SJSA1 (cell line): ENCODE data around the gene CALY. TPM values are rescaled to one million over a fixed set of nuclear protein-coding genes. Genes with fewer than 3 reads are reported as not detected.
A peak's percentile ranks its signal among the peaks of the same experiment; 100 is the strongest.
"Not testable (repeated sequence)": the region's sequence is repeated elsewhere in the genome, so short reads cannot be mapped to it uniquely, and the experiment has no call there.

ENCODE experiments used
- DNase-seq, 2 experiments: peaks; one replicate each; pipeline ENCODE4 v3.0.0-alpha.2; 2015 to 2020; ENCODE audit warnings: low spot score in 2 of 2, low read depth in 1 of 2
- H3K27ac ChIP-seq: fragments of 250-450 bp; sonication (Bioruptor Pico); 2 replicates; pipeline ENCODE4 v1.5.1; 2020; ENCODE audit warnings: mild to moderate bottlenecking, moderate library complexity
- H3K27me3 ChIP-seq: fragments of 250-450 bp; sonication (Bioruptor Pico); replicated peaks from 2 replicates; pipeline ENCODE4 v1.5.1; 2020; ENCODE audit warnings: mild to moderate bottlenecking, moderate library complexity
- H3K36me3 ChIP-seq: fragments of 250-450 bp; sonication (Bioruptor Pico); 2 replicates; pipeline ENCODE4 v1.5.1; 2020; ENCODE audit warnings: mild to moderate bottlenecking
- H3K4me1 ChIP-seq: fragments of 250-450 bp; sonication (Bioruptor Pico); replicated peaks from 2 replicates; pipeline ENCODE4 v1.6.1; 2021; ENCODE audit warnings: mild to moderate bottlenecking
- H3K4me3 ChIP-seq: fragments of 250-450 bp; sonication (Bioruptor Pico); 2 replicates; pipeline ENCODE4 v1.5.1; 2020; ENCODE audit warnings: mild to moderate bottlenecking
- H3K9me3 ChIP-seq: fragments of 250-450 bp; sonication (Bioruptor Pico); replicated peaks from 2 replicates; pipeline ENCODE4 v1.5.1; 2020; ENCODE audit warnings: mild to moderate bottlenecking
- total RNA-seq: library from RNA; depleted of rRNA; stranded (reverse); fragments of >200 nt; shearing (Covaris generic); gene quantifications from 2 replicates; pipeline ENCODE4 v1.2.3, GENCODE V29; 2014; rRNA removed

Gene CALY
- not detected in 2 replicates for total RNA-seq

GRCh38 chr10:133336577-133337369 is at the start of gene CALY:
TSS of gene CALY (minus strand) at chr10:133336896. CDS start at chr10:133328989, 7,907 bp downstream.
- H3K4me1 ChIP-seq, result peaks cover 15% of the 10 kb centered on the region
- no peak within 1 kb of the TSS for H3K4me3 ChIP-seq
- no peak for DNase-seq

GRCh38 chr10:133385214-133385613 is 48.5 kb upstream of the CALY start:
- Histone ChIP-seq H3K36me3 (no peaks in the 10 kb centered on the region; the same call in 1 of the 2 replicates), H3K9me3 (no peaks in the 10 kb centered on the region), H3K27ac (no peak overlapping the region), H3K4me1 (peaks cover 9% of the 10 kb centered on the region), H3K27me3 (no peaks in the 10 kb centered on the region), H3K4me3 (no peak overlapping the region)
- no peak for DNase-seq

More at GRCh38 chr10:133336577-133337369, at the start of gene CALY:
- Histone ChIP-seq H3K27me3 (peaks cover 65% of the 10 kb centered on the region), H3K27ac (no peak within 1 kb of the TSS), H3K9me3 (peaks cover 6% of the 10 kb centered on the region; the same call in 1 of the 2 replicates), H3K36me3 (no peaks in the 10 kb centered on the region)

- no peaks in the 10 kb centered on the region for H3K9me3 ChIP-seq
- H3K27ac ChIP-seq, result no peak overlapping the region
- no peaks in the 10 kb centered on the region for H3K27me3 ChIP-seq
- H3K4me1 ChIP-seq, result peaks cover 16% of the 10 kb centered on the region
- H3K36me3 ChIP-seq, result no peaks in the 10 kb centered on the region; the same call in 1 of the 2 replicates
- DNase-seq, result no peak
- H3K4me3 ChIP-seq, result no peak overlapping the region
Measured at GRCh38 chr10:133384071-133384470, 47.4 kb upstream of the CALY start.

- Histone ChIP-seq H3K36me3 (peaks cover 2% of the 10 kb centered on the region), H3K9me3 (0 out of 2 replicates have a peak, but pooled peaks cover 2% of the 10 kb centered on the region), H3K27ac (no peak overlapping the region), H3K4me3 (no peak overlapping the region), H3K27me3 (no peaks in the 10 kb centered on the region), H3K4me1 (peaks cover 18% of the 10 kb centered on the region)
- DNase-seq, result no peak
Measured at GRCh38 chr10:133383551-133383950, 46.9 kb upstream of the CALY start.

GRCh38 chr10:133381036-133381435 is 44.3 kb upstream of the CALY start:
- H3K4me3 ChIP-seq, result no peak overlapping the region
- H3K4me1 ChIP-seq, result peaks cover 25% of the 10 kb centered on the region
- no peak for DNase-seq
- H3K27me3 ChIP-seq, result no peaks in the 10 kb centered on the region
- 0 out of 2 replicates have a peak, but pooled peaks cover 5% of the 10 kb centered on the region for H3K9me3 ChIP-seq
- peaks cover 5% of the 10 kb centered on the region for H3K36me3 ChIP-seq
- no peak overlapping the region for H3K27ac ChIP-seq

GRCh38 chr10:133379801-133380666 is 43.3 kb upstream of the CALY start:
- Histone ChIP-seq H3K27ac (no peak overlapping the region), H3K36me3 (peaks cover 5% of the 10 kb centered on the region; the same call in 1 of the 2 replicates), H3K4me3 (peak overlapping the region; percentile 69), H3K4me1 (peaks cover 18% of the 10 kb centered on the region), H3K9me3 (0 out of 2 replicates have a peak, but pooled peaks cover 5% of the 10 kb centered on the region), H3K27me3 (no peaks in the 10 kb centered on the region)
- DNase-seq, result no peak

- Histone ChIP-seq H3K27ac (no peak within 1 kb of the TSS), H3K4me1 (peaks cover 25% of the 10 kb centered on the region), H3K9me3 (0 out of 2 replicates have a peak, but pooled peaks cover 5% of the 10 kb centered on the region), H3K4me3 (peak within 1 kb of the TSS; percentile 69), H3K27me3 (no peaks in the 10 kb centered on the region), H3K36me3 (peaks cover 5% of the 10 kb centered on the region; the same call in 1 of the 2 replicates)
- peak; percentile 51 to 72 for DNase-seq
Measured at GRCh38 chr10:133379152-133379800, 42.6 kb upstream of the CALY start, which contains the start of gene PAOX. TSS of gene PAOX (plus strand) at chr10:133379262. CDS start at chr10:133379317, 55 bp downstream.

- H3K36me3 ChIP-seq, result peaks cover 5% of the 10 kb centered on the region; the same call in 1 of the 2 replicates
- peak; percentile 61 to 68 for DNase-seq
Measured at GRCh38 chr10:133378251-133379096, 41.8 kb upstream of the CALY start.

GRCh38 chr10:133377818-133378250 is 41.1 kb upstream of the CALY start:
- Histone ChIP-seq H3K27me3 (no peaks in the 10 kb centered on the region), H3K27ac (no peak overlapping the region), H3K4me1 (peaks cover 29% of the 10 kb centered on the region), H3K36me3 (peaks cover 9% of the 10 kb centered on the region; the same call in 1 of the 2 replicates), H3K9me3 (0 out of 2 replicates have a peak, but pooled peaks cover 5% of the 10 kb centered on the region), H3K4me3 (peak overlapping the region; percentile 69)
- DNase-seq, result no peak

More at GRCh38 chr10:133378251-133379096, 41.8 kb upstream of the CALY start:
- Histone ChIP-seq H3K9me3 (0 out of 2 replicates have a peak, but pooled peaks cover 5% of the 10 kb centered on the region), H3K4me1 (peaks cover 29% of the 10 kb centered on the region), H3K4me3 (peak overlapping the region; percentile 69), H3K27me3 (no peaks in the 10 kb centered on the region), H3K27ac (no peak overlapping the region)

GRCh38 chr10:133377025-133377817 is 40.5 kb upstream of the CALY start:
- peaks cover 9% of the 10 kb centered on the region for H3K36me3 ChIP-seq
- 0 out of 2 replicates have a peak, but pooled peaks cover 5% of the 10 kb centered on the region for H3K9me3 ChIP-seq
- no peak overlapping the region for H3K27ac ChIP-seq
- H3K4me3 ChIP-seq, result no peak overlapping the region
- H3K27me3 ChIP-seq, result no peaks in the 10 kb centered on the region
- DNase-seq, result no peak
- H3K4me1 ChIP-seq, result peaks cover 29% of the 10 kb centered on the region

- not testable (repeated sequence) for H3K9me3 ChIP-seq, H3K4me3 ChIP-seq, H3K27me3 ChIP-seq, H3K36me3 ChIP-seq, DNase-seq, H3K27ac ChIP-seq
- peaks cover 29% of the 10 kb centered on the region for H3K4me1 ChIP-seq
Measured at GRCh38 chr10:133376183-133376582, 39.5 kb upstream of the CALY start.
